ENCODE results near the gene CHAF1A. TPM values are rescaled to one million over a fixed set of nuclear protein-coding genes. Genes with fewer than 3 reads are reported as not detected.

Gene CHAF1A
- total and polyA plus RNA-seq, 2 of the 4 experiments (the other 2 are of a cell fraction): 12.4 to 22.9 TPM

DNA sequence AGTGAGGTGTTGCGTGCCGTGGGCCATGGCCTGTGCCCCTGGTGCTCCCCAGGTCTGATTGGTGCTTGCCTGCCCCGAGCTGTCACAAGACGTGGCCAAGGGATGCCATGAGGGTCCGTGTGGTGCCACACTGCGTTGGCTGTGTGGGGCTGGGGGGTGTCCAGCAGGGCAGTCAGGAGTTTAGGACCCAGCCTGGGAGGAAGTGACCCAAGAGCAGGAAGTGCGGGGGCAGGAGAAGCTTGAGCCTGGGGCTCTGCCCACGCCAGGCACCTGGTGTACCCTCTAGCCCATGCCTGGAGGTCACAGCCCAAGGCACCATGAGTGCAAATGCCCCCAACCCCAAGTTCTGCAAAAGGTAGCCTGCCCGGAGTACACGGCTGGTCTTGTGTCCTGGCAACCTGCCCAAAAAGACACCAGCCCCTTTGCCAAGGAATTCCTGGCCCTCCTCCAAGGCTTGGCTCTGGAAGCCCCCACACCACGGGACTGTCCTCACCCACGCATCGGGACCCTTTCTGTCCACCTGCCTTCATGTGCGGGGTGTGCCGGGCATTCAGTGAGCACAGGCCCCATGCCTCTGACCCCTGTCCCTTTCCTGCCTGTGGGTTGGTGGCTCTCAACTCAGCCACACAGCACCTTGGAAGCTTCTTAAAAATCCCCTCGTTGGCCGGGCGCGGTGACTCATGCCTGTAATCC is 34.2 kb upstream of the CHAF1A start:
- H3K27ac ChIP-seq (ENCODE audit: insufficient read depth, low read length): peak overlapping the region; percentile 31
- H3K9me3 ChIP-seq (ENCODE audit: control insufficient read depth, insufficient read depth, low read length): no peaks in the 10 kb centered on the region
- intact Hi-C loops (cut with micrococcal nuclease): no loop called here
- ChIA-PET POLR2A (ENCODE audit: unreplicated experiment) (no interaction called here), CTCF (no interaction called here)
- WGBS, 2 experiments (ENCODE audit: extremely low coverage in 2 of 2, insufficient read length in 1 of 2): 82% methylated on average over 9 of the region's 19 CpGs; no CpG with 5 or more reads in 1 of the 2 experiments
- in situ Hi-C loops (cut with MboI; ENCODE audit: low sequenced_read_pairs): no loop called here
- H2AFZ ChIP-seq (replicated peaks; ENCODE audit: low read length, poor library complexity): no peak overlapping the region
- no peak overlapping the region; the same call in 1 of the 2 replicates for H4K5ac ChIP-seq (ENCODE audit: low read depth, low read length)
- H3K14ac ChIP-seq (replicated peaks; ENCODE audit: low read depth, low read length): no peak overlapping the region
- H3K79me1 ChIP-seq (ENCODE audit: low read depth in 1 of 2, low read length in 2 of 2): peaks cover 20 to 83% of the 10 kb centered on the region in 2 experiments
- no peak overlapping the region for H2BK15ac ChIP-seq (ENCODE audit: low read depth, low read length)
- no peak overlapping the region for H2AK9ac ChIP-seq (replicated peaks; ENCODE audit: low read depth, low read length, poor library complexity)
- no peak overlapping the region for H3K4me2 ChIP-seq (ENCODE audit: low read depth, low read length)
- peak overlapping the region in 1 of 2 experiments; percentile 49; a peak in 1 of 4 replicates for H4K8ac ChIP-seq (ENCODE audit: low read depth in 2 of 2, low read length in 2 of 2)
- DNase-seq (peak; percentile 36), ATAC-seq (ENCODE audit: low read depth) (no peak; the same call in 1 of the 2 replicates)
- no peak overlapping the region for H3K9ac ChIP-seq (ENCODE audit: low read depth, low read length)
- H2BK120ac ChIP-seq (ENCODE audit: low read depth, low read length): no peak overlapping the region
- H3K4me1 ChIP-seq (ENCODE audit: control insufficient read depth, insufficient read depth, low read length): peaks cover 22% of the 10 kb centered on the region
- H3K4me3 ChIP-seq (ENCODE audit: insufficient read depth, low read depth, low read length): no peak overlapping the region
- peaks cover 36% of the 10 kb centered on the region for H3K36me3 ChIP-seq (ENCODE audit: control insufficient read depth, insufficient read depth, low read length)
- peaks cover 21% of the 10 kb centered on the region for H3K9me1 ChIP-seq (ENCODE audit: insufficient read depth, low read length)
- H3K18ac ChIP-seq (ENCODE audit: low read depth, low read length): no peak overlapping the region
- peak overlapping the region; percentile 27 for H2BK5ac ChIP-seq (ENCODE audit: low read depth, low read length, poor library complexity, severe bottlenecking)
- H3K4ac ChIP-seq (ENCODE audit: low read depth, low read length): peak overlapping the region; percentile 72
- 0 out of 2 replicates have a peak overlapping the region, but pooled peaks have one; percentile 7 for H2AK5ac ChIP-seq (ENCODE audit: low read depth, low read length)
- no TSS peak for BruUV-seq (replicated peaks)
- no peak for TF ChIP-seq FOS (IDR thresholded peaks at IDR 0.05; ENCODE audit: low read depth, low read length)
- TF ChIP-seq BHLHE40 (IDR thresholded peaks at IDR 0.05; ENCODE audit: low read depth, low read length): no peak
- TF ChIP-seq SMC3 (IDR thresholded peaks at IDR 0.05; ENCODE audit: low read depth, low read length): no peak
- TF ChIP-seq MAFK (IDR thresholded peaks at IDR 0.05; ENCODE audit: low read depth, low read length): no peak
- TF ChIP-seq, protein P1, sequence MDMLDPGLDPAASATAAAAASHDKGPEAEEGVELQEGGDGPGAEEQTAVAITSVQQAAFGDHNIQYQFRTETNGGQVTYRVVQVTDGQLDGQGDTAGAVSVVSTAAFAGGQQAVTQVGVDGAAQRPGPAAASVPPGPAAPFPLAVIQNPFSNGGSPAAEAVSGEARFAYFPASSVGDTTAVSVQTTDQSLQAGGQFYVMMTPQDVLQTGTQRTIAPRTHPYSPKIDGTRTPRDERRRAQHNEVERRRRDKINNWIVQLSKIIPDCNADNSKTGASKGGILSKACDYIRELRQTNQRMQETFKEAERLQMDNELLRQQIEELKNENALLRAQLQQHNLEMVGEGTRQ (IDR thresholded peaks at IDR 0.05; ENCODE audit: low read depth, low read length): no peak
- TF ChIP-seq CEBPB (IDR thresholded peaks at IDR 0.05; ENCODE audit: low read depth, low read length): no peak
- TF ChIP-seq NFE2L2 (IDR thresholded peaks at IDR 0.05; ENCODE audit: low read depth, low read length): no peak
- no peak for TF ChIP-seq RCOR1 (IDR thresholded peaks at IDR 0.05; ENCODE audit: insufficient replicate concordance, low read length)
- no peak for TF ChIP-seq POLR2A (IDR thresholded peaks at IDR 0.05; ENCODE audit: low read depth, low read length)
- TF ChIP-seq RAD21 (IDR thresholded peaks at IDR 0.05; ENCODE audit: low read length): no peak
- TF ChIP-seq MXI1 (IDR thresholded peaks at IDR 0.05; ENCODE audit: borderline replicate concordance, low read depth, low read length): no peak
- TF ChIP-seq, protein P2, sequence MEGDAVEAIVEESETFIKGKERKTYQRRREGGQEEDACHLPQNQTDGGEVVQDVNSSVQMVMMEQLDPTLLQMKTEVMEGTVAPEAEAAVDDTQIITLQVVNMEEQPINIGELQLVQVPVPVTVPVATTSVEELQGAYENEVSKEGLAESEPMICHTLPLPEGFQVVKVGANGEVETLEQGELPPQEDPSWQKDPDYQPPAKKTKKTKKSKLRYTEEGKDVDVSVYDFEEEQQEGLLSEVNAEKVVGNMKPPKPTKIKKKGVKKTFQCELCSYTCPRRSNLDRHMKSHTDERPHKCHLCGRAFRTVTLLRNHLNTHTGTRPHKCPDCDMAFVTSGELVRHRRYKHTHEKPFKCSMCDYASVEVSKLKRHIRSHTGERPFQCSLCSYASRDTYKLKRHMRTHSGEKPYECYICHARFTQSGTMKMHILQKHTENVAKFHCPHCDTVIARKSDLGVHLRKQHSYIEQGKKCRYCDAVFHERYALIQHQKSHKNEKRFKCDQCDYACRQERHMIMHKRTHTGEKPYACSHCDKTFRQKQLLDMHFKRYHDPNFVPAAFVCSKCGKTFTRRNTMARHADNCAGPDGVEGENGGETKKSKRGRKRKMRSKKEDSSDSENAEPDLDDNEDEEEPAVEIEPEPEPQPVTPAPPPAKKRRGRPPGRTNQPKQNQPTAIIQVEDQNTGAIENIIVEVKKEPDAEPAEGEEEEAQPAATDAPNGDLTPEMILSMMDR (conservative IDR thresholded peaks at IDR 0.05; ENCODE audit: low read depth, low read length): no peak
- TF ChIP-seq, protein P3, sequence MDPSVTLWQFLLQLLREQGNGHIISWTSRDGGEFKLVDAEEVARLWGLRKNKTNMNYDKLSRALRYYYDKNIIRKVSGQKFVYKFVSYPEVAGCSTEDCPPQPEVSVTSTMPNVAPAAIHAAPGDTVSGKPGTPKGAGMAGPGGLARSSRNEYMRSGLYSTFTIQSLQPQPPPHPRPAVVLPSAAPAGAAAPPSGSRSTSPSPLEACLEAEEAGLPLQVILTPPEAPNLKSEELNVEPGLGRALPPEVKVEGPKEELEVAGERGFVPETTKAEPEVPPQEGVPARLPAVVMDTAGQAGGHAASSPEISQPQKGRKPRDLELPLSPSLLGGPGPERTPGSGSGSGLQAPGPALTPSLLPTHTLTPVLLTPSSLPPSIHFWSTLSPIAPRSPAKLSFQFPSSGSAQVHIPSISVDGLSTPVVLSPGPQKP (IDR thresholded peaks at IDR 0.05; ENCODE audit: borderline replicate concordance, low read depth, low read length): no peak
- H3K56ac ChIP-seq (ENCODE audit: extremely low read depth, insufficient read depth, low read length): no peak overlapping the region
- peak overlapping the region; percentile 8; the same call in 1 of the 2 replicates for H3K23ac ChIP-seq (ENCODE audit: low read depth, low read length)
- H4K91ac ChIP-seq (ENCODE audit: insufficient read depth, low read depth, low read length): no peak overlapping the region
- no peaks in the 10 kb centered on the region for H3K27me3 ChIP-seq (ENCODE audit: control insufficient read depth, insufficient read depth, low read length)
- H2BK20ac ChIP-seq (ENCODE audit: low read depth, low read length): no peak overlapping the region
- dilution Hi-C loops (cut with HindIII; ENCODE audit: low sequenced_read_pairs, unreplicated experiment): no loop called here
- H4K20me1 ChIP-seq (ENCODE audit: insufficient read depth, low read length): peaks cover 35% of the 10 kb centered on the region
